Astrocyte (in vitro differentiated cells and primary cell): ENCODE results near the gene PVR.

Experiments used
- CTCF ChIP-seq: IDR thresholded peaks from 2 replicates; pipeline ENCODE4 v1.5.1; 2011; ENCODE audit warnings: low read depth, mild to moderate bottlenecking, inconsistent platforms, low read length, moderate library complexity; ENCODE audit not compliant: insufficient read depth
- EZH2 ChIP-seq: IDR thresholded peaks from 2 replicates; pipeline ENCODE4 v1.6.1; 2012; ENCODE audit warnings: mild to moderate bottlenecking, low read length, inconsistent platforms; ENCODE audit not compliant: insufficient read depth

- TF ChIP-seq CTCF: no peak
- no peak for TF ChIP-seq EZH2
These were observed 19.1 kb downstream of the PVR start for GRCh38 chr19:44662691-44663385.
